ENCODE results near the gene ETV7. TPM values are rescaled to one million over a fixed set of nuclear protein-coding genes. Genes with fewer than 3 reads are reported as not detected.

Gene ETV7
- polyA plus RNA-seq, 3 donors: 0.10 to 2.2 (median 1.5) TPM

DNA sequence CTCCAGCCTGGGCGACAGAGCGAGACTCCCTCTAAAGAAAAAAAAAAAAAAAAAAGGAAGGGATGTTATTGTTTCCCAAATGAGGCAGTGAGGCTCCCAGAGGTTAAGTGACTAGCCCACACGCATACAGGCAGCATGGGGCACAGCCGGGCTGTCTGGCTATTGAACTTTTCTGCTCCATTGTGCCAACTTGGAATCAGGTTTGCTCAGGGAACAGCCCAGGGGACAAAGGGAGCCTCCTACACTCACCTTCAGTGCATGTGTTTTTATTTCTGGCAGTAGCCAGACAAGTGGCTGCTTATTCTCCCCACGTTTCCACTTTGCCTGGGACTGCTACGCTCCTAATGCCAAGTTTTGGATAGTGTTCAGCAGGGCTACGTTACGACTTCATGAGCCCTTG lies 10.7 kb downstream of the ETV7 start:
- Histone ChIP-seq H3K4me3 (replicated peaks in 1 of 3; ENCODE audit: low read depth in 2 of 3, low read length in 3 of 3) (no peak overlapping the region), H3K27ac (ENCODE audit: low read depth in 1 of 2, low read length in 2 of 2) (no peak overlapping the region), H3K9me3 (replicated peaks in 1 of 2; ENCODE audit: control insufficient read depth in 1 of 2, insufficient read depth in 1 of 2, low read length in 2 of 2) (no peaks in the 10 kb centered on the region), H2AFZ (ENCODE audit: insufficient read depth, low read depth, low read length, poor library complexity, severe bottlenecking) (no peak overlapping the region), H3K79me2 (ENCODE audit: insufficient read depth, low read length) (no peaks in the 10 kb centered on the region), H3K4me2 (replicated peaks; ENCODE audit: extremely low read depth, low read length, poor library complexity, severe bottlenecking) (no peak overlapping the region), H3K9ac (ENCODE audit: insufficient read depth, low read length, poor library complexity, severe bottlenecking) (no peak overlapping the region), H4K20me1 (ENCODE audit: insufficient read depth, low read length) (no peaks in the 10 kb centered on the region), H3K4me1 (ENCODE audit: control insufficient read depth in 1 of 2, insufficient read depth in 2 of 2, low read length in 2 of 2) (peaks cover 0 to 4% of the 10 kb centered on the region in 2 donors), H3K27me3 (ENCODE audit: control insufficient read depth in 2 of 2, insufficient read depth in 2 of 2, low read length in 2 of 2) (no peaks in the 10 kb centered on the region), H3K36me3 (replicated peaks in 1 of 2; ENCODE audit: control insufficient read depth in 1 of 2, insufficient read depth in 2 of 2, low read length in 2 of 2) (no peaks in the 10 kb centered on the region)
- Mint-ChIP-seq H3K9me3 (peaks cover 0 to 1% (median 0%) of the 10 kb centered on the region in 7 donors), H3K27ac (no peak overlapping the region), H3K36me3 (peaks cover 0 to 19% of the 10 kb centered on the region in 2 donors), H3K4me3 (no peak overlapping the region), H3K27me3 (ENCODE audit: low read depth in 3 of 3) (peaks cover 3 to 9% (median 5%) of the 10 kb centered on the region in 3 donors), H3K4me1 (peaks cover 9% of the 10 kb centered on the region)
- 100% methylated on average over 6 of the region's 8 CpGs for WGBS (ENCODE audit: insufficient coverage)
- intact Hi-C loops (cut with micrococcal nuclease): no loop called here
- TF ChIP-seq, protein P1, sequence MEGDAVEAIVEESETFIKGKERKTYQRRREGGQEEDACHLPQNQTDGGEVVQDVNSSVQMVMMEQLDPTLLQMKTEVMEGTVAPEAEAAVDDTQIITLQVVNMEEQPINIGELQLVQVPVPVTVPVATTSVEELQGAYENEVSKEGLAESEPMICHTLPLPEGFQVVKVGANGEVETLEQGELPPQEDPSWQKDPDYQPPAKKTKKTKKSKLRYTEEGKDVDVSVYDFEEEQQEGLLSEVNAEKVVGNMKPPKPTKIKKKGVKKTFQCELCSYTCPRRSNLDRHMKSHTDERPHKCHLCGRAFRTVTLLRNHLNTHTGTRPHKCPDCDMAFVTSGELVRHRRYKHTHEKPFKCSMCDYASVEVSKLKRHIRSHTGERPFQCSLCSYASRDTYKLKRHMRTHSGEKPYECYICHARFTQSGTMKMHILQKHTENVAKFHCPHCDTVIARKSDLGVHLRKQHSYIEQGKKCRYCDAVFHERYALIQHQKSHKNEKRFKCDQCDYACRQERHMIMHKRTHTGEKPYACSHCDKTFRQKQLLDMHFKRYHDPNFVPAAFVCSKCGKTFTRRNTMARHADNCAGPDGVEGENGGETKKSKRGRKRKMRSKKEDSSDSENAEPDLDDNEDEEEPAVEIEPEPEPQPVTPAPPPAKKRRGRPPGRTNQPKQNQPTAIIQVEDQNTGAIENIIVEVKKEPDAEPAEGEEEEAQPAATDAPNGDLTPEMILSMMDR (IDR thresholded peaks at IDR 0.05): no peak
- DNase-seq: no peak

DNA sequence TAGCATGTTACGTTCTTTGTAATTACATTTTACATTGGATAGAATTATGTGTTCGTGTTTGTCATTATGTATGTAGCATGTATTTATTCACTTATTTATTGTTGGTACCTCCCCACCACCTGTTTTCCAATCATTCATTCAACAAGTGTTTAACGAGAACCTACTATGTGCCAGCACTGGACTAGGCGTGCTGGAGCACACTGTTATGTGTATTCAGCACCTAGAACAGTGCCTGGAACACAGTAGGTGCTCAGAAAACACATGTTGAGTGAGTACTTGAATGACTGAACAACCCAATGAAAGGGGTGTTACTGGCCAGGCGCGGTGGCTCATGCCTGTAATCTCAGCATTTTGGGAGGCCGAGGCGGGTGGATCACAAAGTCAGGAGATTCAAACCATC lies 11.3 kb downstream of the ETV7 start:
- no peak overlapping the region for H3K4me3 Mint-ChIP-seq

More for the DNA sequence above, 11.3 kb downstream of the ETV7 start:
- Histone ChIP-seq H3K4me2 (replicated peaks; ENCODE audit: extremely low read depth, low read length, poor library complexity, severe bottlenecking) (no peak overlapping the region), H3K4me3 (replicated peaks in 1 of 3; ENCODE audit: low read depth in 2 of 3, low read length in 3 of 3) (no peak overlapping the region), H3K79me2 (ENCODE audit: insufficient read depth, low read length) (no peaks in the 10 kb centered on the region), H3K4me1 (ENCODE audit: control insufficient read depth in 1 of 2, insufficient read depth in 2 of 2, low read length in 2 of 2) (peaks cover 0 to 4% of the 10 kb centered on the region in 2 donors), H4K20me1 (ENCODE audit: insufficient read depth, low read length) (no peaks in the 10 kb centered on the region), H3K36me3 (replicated peaks in 1 of 2; ENCODE audit: control insufficient read depth in 1 of 2, insufficient read depth in 2 of 2, low read length in 2 of 2) (no peaks in the 10 kb centered on the region), H3K27ac (ENCODE audit: low read depth in 1 of 2, low read length in 2 of 2) (no peak overlapping the region), H3K9me3 (replicated peaks in 1 of 2; ENCODE audit: control insufficient read depth in 1 of 2, insufficient read depth in 1 of 2, low read length in 2 of 2) (no peaks in the 10 kb centered on the region), H3K9ac (ENCODE audit: insufficient read depth, low read length, poor library complexity, severe bottlenecking) (no peak overlapping the region), H2AFZ (ENCODE audit: insufficient read depth, low read depth, low read length, poor library complexity, severe bottlenecking) (no peak overlapping the region), H3K27me3 (ENCODE audit: control insufficient read depth in 2 of 2, insufficient read depth in 2 of 2, low read length in 2 of 2) (no peaks in the 10 kb centered on the region)
- WGBS (ENCODE audit: insufficient coverage): no CpG with 5 or more reads among the region's 8 CpGs
- Mint-ChIP-seq H3K9me3 (peaks cover 0 to 1% (median 0%) of the 10 kb centered on the region in 7 donors), H3K27ac (no peak overlapping the region), H3K27me3 (ENCODE audit: low read depth in 3 of 3) (peaks cover 3 to 9% (median 5%) of the 10 kb centered on the region in 3 donors), H3K36me3 (peaks cover 2 to 21% of the 10 kb centered on the region in 2 donors), H3K4me1 (peaks cover 9% of the 10 kb centered on the region)
- intact Hi-C loops (cut with micrococcal nuclease): no loop called here
- DNase-seq: no peak
- TF ChIP-seq, protein P1 (IDR thresholded peaks at IDR 0.05): no peak

Measured in CD14-positive monocyte (primary cell).